ENCODE results near the gene ZNF618. TPM values are rescaled to one million over a fixed set of nuclear protein-coding genes. Genes with fewer than 3 reads are reported as not detected.
A peak's percentile ranks its signal among the peaks of the same experiment; 100 is the strongest.

Gene ZNF618
- total RNA-seq, 2 donors from 2014 or later: 1.4 to 3.0 TPM

DNA sequence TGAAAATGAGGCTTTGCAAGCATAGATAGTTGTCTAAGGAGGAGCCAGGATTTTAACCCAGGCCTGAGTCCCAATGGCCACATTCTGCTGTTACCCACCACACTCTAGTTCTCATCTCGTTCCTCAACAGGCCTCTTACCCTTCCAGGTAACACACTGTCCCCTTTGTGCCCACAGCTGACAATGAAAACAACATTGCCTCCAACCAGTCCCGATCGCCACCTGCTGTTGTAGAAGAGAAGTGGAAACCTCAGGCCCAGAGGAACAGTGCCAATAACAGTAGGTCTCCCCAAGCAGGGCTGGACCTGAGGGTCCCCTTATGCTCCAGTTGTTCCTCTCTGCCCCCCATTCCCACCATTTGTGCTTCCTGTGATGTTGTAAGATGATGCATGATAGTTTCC lies 171.6 kb downstream of the ZNF618 start:
- no peaks in the 10 kb centered on the region for H3K9me3 ChIP-seq
- no peaks in the 10 kb centered on the region for H3K4me1 ChIP-seq
- peak in 1 of 2 donors; percentile 21 for TF ChIP-seq CTCF (IDR thresholded peaks at IDR 0.05)
- peaks cover 24% of the 10 kb centered on the region for H3K36me3 ChIP-seq
- peak; percentile 42 for DNase-seq (ENCODE audit: low spot score)
- H3K27ac ChIP-seq: no peak overlapping the region
- no peak overlapping the region for H3K4me3 ChIP-seq
- no peaks in the 10 kb centered on the region for H3K27me3 ChIP-seq

DNA sequence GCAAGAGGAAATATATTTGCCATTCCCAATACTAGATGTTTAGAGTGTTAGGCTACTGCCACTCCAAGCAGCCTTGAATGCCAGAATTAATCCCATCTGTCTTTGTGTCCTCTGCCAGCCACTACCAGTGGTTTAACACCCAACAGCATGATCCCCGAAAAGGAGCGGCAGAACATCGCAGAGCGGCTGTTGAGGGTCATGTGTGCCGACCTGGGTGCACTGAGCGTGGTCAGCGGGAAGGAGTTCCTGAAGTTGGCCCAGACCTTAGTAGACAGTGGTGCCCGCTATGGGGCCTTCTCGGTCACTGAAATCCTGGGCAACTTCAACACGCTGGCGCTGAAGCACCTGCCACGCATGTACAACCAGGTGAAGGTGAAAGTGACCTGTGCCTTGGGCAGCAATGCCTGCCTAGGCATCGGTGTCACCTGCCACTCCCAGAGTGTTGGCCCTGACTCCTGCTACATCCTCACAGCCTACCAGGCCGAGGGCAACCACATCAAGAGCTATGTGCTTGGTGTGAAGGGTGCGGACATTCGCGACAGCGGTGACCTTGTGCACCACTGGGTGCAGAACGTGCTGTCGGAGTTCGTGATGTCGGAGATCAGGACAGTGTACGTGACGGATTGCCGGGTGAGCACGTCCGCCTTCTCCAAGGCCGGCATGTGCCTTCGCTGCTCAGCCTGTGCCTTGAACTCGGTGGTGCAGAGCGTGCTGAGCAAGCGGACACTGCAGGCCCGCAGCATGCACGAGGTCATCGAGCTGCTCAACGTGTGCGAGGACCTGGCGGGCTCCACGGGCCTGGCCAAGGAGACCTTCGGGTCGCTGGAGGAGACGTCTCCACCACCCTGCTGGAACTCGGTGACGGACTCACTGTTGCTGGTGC lies 172.7 kb downstream of the ZNF618 start:
- TF ChIP-seq CTCF (IDR thresholded peaks at IDR 0.05): no peak
- no peaks in the 10 kb centered on the region for H3K27me3 ChIP-seq
- peak; percentile 13 for DNase-seq (ENCODE audit: low spot score)

DNA sequence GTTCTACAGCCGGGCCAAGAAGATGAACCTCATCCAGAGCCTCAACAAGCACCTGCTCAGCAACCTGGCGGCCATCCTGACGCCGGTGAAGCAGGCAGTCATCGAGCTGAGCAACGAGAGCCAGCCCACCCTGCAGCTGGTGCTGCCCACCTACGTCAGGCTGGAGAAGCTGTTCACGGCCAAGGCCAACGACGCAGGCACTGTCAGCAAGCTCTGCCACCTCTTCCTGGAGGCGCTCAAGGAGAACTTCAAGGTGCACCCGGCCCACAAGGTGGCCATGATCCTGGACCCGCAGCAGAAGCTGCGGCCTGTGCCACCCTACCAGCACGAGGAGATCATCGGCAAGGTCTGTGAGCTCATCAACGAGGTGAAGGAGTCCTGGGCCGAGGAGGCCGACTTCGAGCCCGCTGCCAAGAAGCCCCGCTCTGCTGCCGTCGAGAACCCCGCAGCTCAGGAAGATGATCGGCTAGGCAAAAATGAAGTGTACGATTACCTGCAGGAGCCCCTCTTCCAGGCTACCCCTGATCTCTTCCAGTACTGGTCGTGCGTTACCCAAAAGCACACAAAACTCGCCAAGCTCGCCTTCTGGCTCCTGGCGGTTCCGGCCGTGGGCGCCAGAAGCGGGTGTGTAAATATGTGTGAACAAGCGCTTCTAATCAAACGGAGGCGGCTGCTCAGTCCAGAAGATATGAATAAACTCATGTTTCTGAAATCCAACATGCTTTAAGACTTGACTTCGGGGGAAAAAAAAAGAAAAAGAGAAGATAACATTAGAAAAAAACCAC lies 173.5 kb downstream of the ZNF618 start:
- Histone ChIP-seq H3K4me1 (no peaks in the 10 kb centered on the region), H3K27me3 (no peaks in the 10 kb centered on the region), H3K36me3 (peaks cover 24% of the 10 kb centered on the region), H3K9me3 (no peaks in the 10 kb centered on the region), H3K4me3 (no peak overlapping the region), H3K27ac (no peak overlapping the region)
- DNase-seq (ENCODE audit: low spot score): no peak
- TF ChIP-seq CTCF (IDR thresholded peaks at IDR 0.05): no peak

More for the DNA sequence above, 172.7 kb downstream of the ZNF618 start:
- no peaks in the 10 kb centered on the region for H3K9me3 ChIP-seq
- no peaks in the 10 kb centered on the region for H3K4me1 ChIP-seq
- H3K27ac ChIP-seq: no peak overlapping the region
- no peak overlapping the region for H3K4me3 ChIP-seq
- peaks cover 24% of the 10 kb centered on the region for H3K36me3 ChIP-seq

GRCh38 chr9:114050226-114050568 lies 174.1 kb downstream of the ZNF618 start:
- H3K27ac ChIP-seq: no peak overlapping the region
- peaks cover 24% of the 10 kb centered on the region for H3K36me3 ChIP-seq
- no peaks in the 10 kb centered on the region for H3K4me1 ChIP-seq
- H3K4me3 ChIP-seq: no peak overlapping the region
- no peak for DNase-seq (ENCODE audit: low spot score)
- H3K9me3 ChIP-seq: no peaks in the 10 kb centered on the region
- no peaks in the 10 kb centered on the region for H3K27me3 ChIP-seq
- no peak for TF ChIP-seq CTCF (IDR thresholded peaks at IDR 0.05)

GRCh38 chr9:114050646-114051045 lies 174.5 kb downstream of the ZNF618 start:
- no peaks in the 10 kb centered on the region for H3K27me3 ChIP-seq
- H3K4me3 ChIP-seq: no peak overlapping the region
- H3K27ac ChIP-seq: no peak overlapping the region
- no peaks in the 10 kb centered on the region for H3K4me1 ChIP-seq
- no peak for DNase-seq (ENCODE audit: low spot score)
- H3K36me3 ChIP-seq: peaks cover 24% of the 10 kb centered on the region
- TF ChIP-seq CTCF (IDR thresholded peaks at IDR 0.05): no peak
- H3K9me3 ChIP-seq: no peaks in the 10 kb centered on the region
